K562 (cell line): ENCODE results near the gene WDR46. TPM values are rescaled to one million over a fixed set of nuclear protein-coding genes. Genes with fewer than 3 reads are reported as not detected.

ENCODE experiments used
- FOXA3 ChIP-seq, 2 experiments: fragments of 450-650 bp in 1 of 2; sonication (generic) in 1 of 2; formaldehyde crosslinking; IDR thresholded peaks in 1 of 2; conservative IDR thresholded peaks in 1 of 2; 2 replicates each; pipeline versions ENCODE4 v1.4.0 to v1.8.0; 2020 to 2022; ENCODE audit warnings: mild to moderate bottlenecking in 2 of 2, missing genetic modification reagents in 1 of 2
- FOXK1 ChIP-seq: sonication (generic); formaldehyde crosslinking; IDR thresholded peaks from 2 replicates; pipeline ENCODE4 v1.8.0; 2022; ENCODE audit warnings: missing genetic modification reagents, mild to moderate bottlenecking, borderline replicate concordance
- HNRNPUL1 ChIP-seq: fragments of 200-400 bp; formaldehyde crosslinking; IDR thresholded peaks from 2 replicates; pipeline ENCODE4 v1.6.1; 2017; ENCODE audit warnings: low read length
- JUN ChIP-seq, 2 experiments: sonication (generic) in 1 of 2; formaldehyde crosslinking in 1 of 2; IDR thresholded peaks; 2 replicates each; pipeline versions ENCODE4 v1.6.1 to v1.8.0; 2012 to 2022; ENCODE audit warnings: borderline replicate concordance in 2 of 2, mild to moderate bottlenecking in 2 of 2, improper control_type of control experiment in 1 of 2, low read depth in 1 of 2, low read length in 1 of 2, missing genetic modification reagents in 1 of 2
- NCOA4 ChIP-seq: fragments of 450-650 bp; IDR thresholded peaks from 2 replicates; pipeline ENCODE4 v1.6.1; 2018; ENCODE audit warnings: mild to moderate bottlenecking; ENCODE audit not compliant: partially characterized antibody
- NR2C2 ChIP-seq, 2 experiments: fragments of 200-800 bp in 1 of 2; sonication (Bioruptor generic) in 1 of 2; sonication (generic) in 1 of 2; formaldehyde crosslinking in 1 of 2; IDR thresholded peaks; 2 replicates each; pipeline versions ENCODE4 v1.6.1 to v1.8.0; 2016 to 2022; ENCODE audit warnings: mild to moderate bottlenecking in 1 of 2, missing compliant biosample characterization in 1 of 2, missing genetic modification characterization in 1 of 2, missing genetic modification reagents in 1 of 2
- POLR2G ChIP-seq: fragments of 200-400 bp; formaldehyde crosslinking; IDR thresholded peaks from 2 replicates; pipeline ENCODE4 v1.6.1; 2017; ENCODE audit warnings: low read depth, mild to moderate bottlenecking, antibody characterized with exemption, low read length, moderate library complexity
- PRPF4 ChIP-seq: fragments of 200-400 bp; formaldehyde crosslinking; IDR thresholded peaks from one replicate; pipeline ENCODE4 v1.6.1; 2017; ENCODE audit warnings: low read length, low read depth, mild to moderate bottlenecking; ENCODE audit not compliant: insufficient read depth, poor library complexity, severe bottlenecking
- RBM14 ChIP-seq: fragments of 200-400 bp; formaldehyde crosslinking; IDR thresholded peaks from 2 replicates; pipeline ENCODE4 v1.6.1; 2018; ENCODE audit warnings: low read depth, mild to moderate bottlenecking, low read length, moderate library complexity, borderline replicate concordance; ENCODE audit not compliant: insufficient read depth
- STAT6 ChIP-seq: sonication (generic); formaldehyde crosslinking; IDR thresholded peaks from 2 replicates; pipeline ENCODE4 v1.8.1; 2023; ENCODE audit warnings: mild to moderate bottlenecking, missing genetic modification reagents
- TAF15 ChIP-seq: fragments of 200-400 bp; formaldehyde crosslinking; IDR thresholded peaks from 2 replicates; pipeline ENCODE4 v1.6.1; 2017; ENCODE audit warnings: mild to moderate bottlenecking, low read depth, low read length, moderate library complexity
- USF1 ChIP-seq: sonication (generic); formaldehyde crosslinking; IDR thresholded peaks from 2 replicates; pipeline ENCODE4 v1.9.0; 2022; ENCODE audit warnings: mild to moderate bottlenecking, missing genetic modification reagents
- ZBTB7A ChIP-seq: IDR thresholded peaks from 2 replicates; pipeline ENCODE4 v1.6.1; 2011; ENCODE audit warnings: low read depth, mild to moderate bottlenecking, low read length, moderate library complexity, borderline replicate concordance; ENCODE audit not compliant: control insufficient read depth
- ZFPM2 ChIP-seq: fragments of 250-450 bp; sonication (Bioruptor Pico); IDR thresholded peaks from 2 replicates; pipeline ENCODE4 v1.5.1; 2022; ENCODE audit warnings: mild to moderate bottlenecking
- polyA plus RNA-seq, 8 experiments: library from polyadenylated mRNA; depleted of rRNA in 4 of 8; stranded (reverse) in 5 of 8; unstranded in 3 of 8; fragments of >200 nt; fragmentation: Nextera tagmentation in 2 of 8; fragmentation: Illumina TruSeq in 1 of 8; extraction: Ambion mirVana in 2 of 8; extraction: Trizol in 1 of 8; gene quantifications; 2 replicates each; pipeline versions ENCODE4 v1.2.1 to v1.2.3, GENCODE V29; 2011 to 2014; ENCODE audit warnings: inconsistent platforms in 1 of 8, missing spikeins in 1 of 8
- total RNA-seq, 7 experiments: library from RNA; depleted of rRNA in 6 of 7; stranded (reverse); fragments of >200 nt in 6 of 7; fragmentation: Illumina TruSeq in 2 of 7; extraction: Trizol in 2 of 7; gene quantifications; 2 replicates each; pipeline versions ENCODE4 v1.2.1 to v1.2.3, GENCODE V29; 2011 to 2021; ENCODE audit warnings: low replicate concordance in 1 of 7

Gene WDR46
- total and polyA plus RNA-seq, 9 of the 15 experiments (the other 6 are each of a cell fraction or from before 2014, with no cell fraction given) = 8.9 to 146 (median 93.1) TPM

GRCh38 chr6:33277663-33278391 lies 11.2 kb downstream of the WDR46 start (continued):
- no peak for TF ChIP-seq JUN (IDR thresholded peaks at IDR 0.05; ENCODE audit: borderline replicate concordance, low read depth, low read length)
- 0 out of 2 replicates have a peak, but pooled peaks have one; percentile 34 for TF ChIP-seq JUN (CRISPR knock-in tag; IDR thresholded peaks at IDR 0.05; ENCODE audit: borderline replicate concordance)
- TF ChIP-seq POLR2G = peak; percentile 42; the same call in 1 of the 2 replicates
- 0 out of 2 replicates have a peak, but pooled peaks have one; percentile 35 for TF ChIP-seq NR2C2 (CRISPR knock-in tag; IDR thresholded peaks at IDR 0.05)
- 0 out of 2 replicates have a peak, but pooled peaks have one; percentile 7 for TF ChIP-seq NR2C2 (tag; IDR thresholded peaks at IDR 0.05)
- TF ChIP-seq ZBTB7A = peak; percentile 11; the same call in 1 of the 2 replicates
- 0 out of 2 replicates have a peak, but pooled peaks have one; percentile 7 for TF ChIP-seq STAT6 (CRISPR knock-in tag)
- 0 out of 2 replicates have a peak, but pooled peaks have one; percentile 30 for TF ChIP-seq TAF15
- no peak for TF ChIP-seq ZFPM2 (CRISPR knock-in tag)
- TF ChIP-seq HNRNPUL1 = 0 out of 2 replicates have a peak, but pooled peaks have one; percentile 25
- peak; percentile 45 for TF ChIP-seq USF1 (CRISPR knock-in tag)
- TF ChIP-seq PRPF4 = no peak
- 0 out of 2 replicates have a peak, but pooled peaks have one; percentile 5 for TF ChIP-seq FOXK1
- no peak for TF ChIP-seq NCOA4
- TF ChIP-seq RBM14 = 0 out of 2 replicates have a peak, but pooled peaks have one; percentile 1
- TF ChIP-seq FOXA3 (CRISPR knock-in tag; conservative IDR thresholded peaks at IDR 0.05 in 1 of 2, IDR thresholded peaks at IDR 0.05 in 1 of 2) = 0 out of 4 replicates have a peak, but pooled peaks of 1 of the 2 experiments have one; percentile 44
